GM18502 (cell line): ENCODE measurements around the gene CYP2W1.

ENCODE experiments used
- ATAC-seq: cut with Tn5 transposase; IDR thresholded peaks from one replicate; pipeline ENCODE4 v1.9.1; 2021; ENCODE audit warnings: mild to moderate bottlenecking; ENCODE audit not compliant: unreplicated experiment, poor library complexity

CYP2W1 gene

DNA sequence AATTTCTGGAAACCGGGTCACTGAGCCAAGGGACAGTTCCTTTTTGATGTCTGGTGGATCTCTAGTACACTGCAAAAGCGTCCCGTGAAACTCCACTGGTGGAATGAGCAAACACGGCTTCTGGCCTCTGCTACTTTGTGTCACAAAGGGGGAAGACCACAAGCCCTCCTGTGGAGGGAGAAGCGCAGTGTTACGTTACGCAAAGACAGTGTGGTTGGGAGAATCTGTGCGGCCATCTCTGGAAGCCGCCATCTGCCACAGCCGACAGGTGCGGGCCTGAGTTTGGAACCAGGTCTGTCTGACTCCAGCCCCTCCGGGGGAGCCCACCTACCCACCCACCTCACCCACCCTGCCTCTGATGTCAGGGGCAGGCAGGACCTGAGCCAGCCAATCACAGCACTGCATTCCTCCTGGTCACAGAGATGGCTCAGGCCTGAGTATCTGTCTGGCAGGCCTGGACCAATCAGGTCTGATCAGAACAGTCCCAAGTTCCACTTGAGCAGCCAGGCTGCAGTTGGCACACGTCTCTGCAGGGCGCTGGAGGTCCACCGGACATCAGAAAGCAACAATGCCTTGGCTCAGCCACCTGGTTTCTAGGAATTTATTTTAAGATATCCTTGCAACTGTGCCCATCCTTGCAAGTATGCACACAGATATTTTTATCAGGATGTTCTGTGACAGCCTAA is 3.0 kb upstream of the CYP2W1 start:
- no peak for ATAC-seq

GRCh38 chr7:981793-982510 is 1.0 kb upstream of the CYP2W1 start:
- no peak for ATAC-seq

GRCh38 chr7:982511-983003 is 424 bp upstream of the CYP2W1 start:
- ATAC-seq: no peak

- no peak for ATAC-seq
These were observed 663 bp downstream of the CYP2W1 start for GRCh38 chr7:983616-984071.

DNA sequence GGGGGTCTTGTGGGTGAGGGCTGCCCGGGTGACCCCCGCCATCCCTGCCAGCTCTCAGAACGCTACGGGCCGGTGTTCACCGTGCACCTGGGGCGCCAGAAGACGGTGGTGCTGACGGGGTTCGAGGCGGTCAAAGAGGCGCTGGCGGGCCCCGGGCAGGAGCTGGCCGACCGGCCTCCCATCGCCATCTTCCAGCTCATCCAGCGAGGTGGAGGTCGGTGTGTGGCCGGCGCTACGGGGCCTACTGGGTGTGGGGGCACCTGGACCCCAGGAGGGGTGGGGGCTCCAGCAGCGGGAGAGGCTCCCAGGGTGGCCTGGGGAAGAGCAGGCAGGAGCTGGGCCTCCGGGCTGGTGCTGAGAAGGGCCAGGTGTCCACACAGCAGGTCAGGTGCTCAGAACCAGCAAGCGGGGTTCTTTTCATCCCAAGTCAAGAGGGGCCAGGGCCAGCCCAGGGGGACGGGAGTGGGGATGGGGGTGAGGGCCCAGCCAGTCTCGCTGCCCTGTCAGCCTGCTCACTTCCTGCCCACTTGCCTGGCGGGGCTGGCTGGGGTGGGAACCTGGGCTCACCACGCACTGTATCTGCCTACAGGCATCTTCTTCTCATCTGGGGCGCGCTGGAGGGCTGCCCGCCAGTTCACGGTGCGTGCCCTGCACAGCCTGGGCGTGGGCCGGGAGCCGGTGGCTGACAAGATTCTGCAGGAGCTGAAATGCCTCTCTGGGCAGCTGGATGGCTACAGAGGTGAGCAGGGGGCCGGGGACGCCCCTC is 1.6 kb downstream of the CYP2W1 start:
- ATAC-seq: no peak

DNA sequence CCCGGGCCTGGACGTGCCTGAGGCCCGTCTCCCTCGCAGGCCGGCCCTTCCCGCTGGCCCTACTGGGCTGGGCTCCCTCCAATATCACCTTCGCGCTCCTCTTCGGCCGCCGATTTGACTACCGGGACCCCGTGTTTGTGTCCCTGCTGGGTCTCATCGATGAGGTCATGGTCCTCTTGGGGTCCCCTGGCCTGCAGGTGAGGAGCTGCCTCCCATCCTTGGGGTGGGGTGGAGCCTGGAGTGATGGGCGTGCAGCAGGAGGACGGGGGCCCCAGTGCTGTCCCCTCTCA is 2.1 kb downstream of the CYP2W1 start:
- no peak for ATAC-seq

DNA sequence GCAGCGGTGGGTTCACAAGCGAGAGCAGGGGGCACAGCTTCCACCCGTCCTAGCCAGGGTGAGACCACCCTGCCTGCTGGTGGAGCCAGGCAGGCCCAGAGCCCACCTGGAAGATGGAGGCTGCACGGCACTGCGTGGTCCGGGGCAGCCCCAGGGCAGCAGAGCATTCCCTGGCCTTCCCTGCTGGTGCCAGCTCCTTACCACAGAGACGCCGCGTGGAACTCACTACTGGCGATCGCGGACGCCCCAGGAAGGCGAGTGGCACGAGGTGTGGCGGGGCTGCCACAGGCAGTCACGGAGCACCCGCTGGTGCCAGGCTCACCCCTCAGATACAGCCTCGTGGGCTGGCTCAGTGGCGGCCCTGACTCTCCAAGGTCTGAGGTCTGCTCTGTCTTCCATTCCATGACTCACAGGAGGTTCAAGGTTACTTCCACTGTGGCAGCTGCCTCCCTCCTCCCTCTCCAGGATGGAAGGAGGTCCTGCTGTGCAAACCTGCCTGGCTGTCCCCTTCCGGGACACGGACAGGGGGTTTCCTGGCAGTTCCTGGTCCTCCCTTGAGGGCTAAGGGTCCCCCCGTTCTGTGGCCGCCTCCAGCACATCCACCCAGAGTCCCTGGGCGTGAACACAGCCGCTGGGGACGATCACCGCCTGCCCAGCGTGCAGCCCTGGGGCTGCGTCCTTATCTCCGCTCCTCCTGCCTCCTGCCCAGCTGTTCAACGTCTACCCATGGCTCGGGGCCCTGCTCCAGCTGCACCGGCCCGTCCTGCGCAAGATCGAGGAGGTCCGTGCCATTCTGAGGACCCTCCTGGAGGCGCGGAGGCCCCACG is 3.1 kb downstream of the CYP2W1 start:
- ATAC-seq: no peak

- no peak for ATAC-seq
These were observed 4.1 kb downstream of the CYP2W1 start for GRCh38 chr7:986766-987751.

DNA sequence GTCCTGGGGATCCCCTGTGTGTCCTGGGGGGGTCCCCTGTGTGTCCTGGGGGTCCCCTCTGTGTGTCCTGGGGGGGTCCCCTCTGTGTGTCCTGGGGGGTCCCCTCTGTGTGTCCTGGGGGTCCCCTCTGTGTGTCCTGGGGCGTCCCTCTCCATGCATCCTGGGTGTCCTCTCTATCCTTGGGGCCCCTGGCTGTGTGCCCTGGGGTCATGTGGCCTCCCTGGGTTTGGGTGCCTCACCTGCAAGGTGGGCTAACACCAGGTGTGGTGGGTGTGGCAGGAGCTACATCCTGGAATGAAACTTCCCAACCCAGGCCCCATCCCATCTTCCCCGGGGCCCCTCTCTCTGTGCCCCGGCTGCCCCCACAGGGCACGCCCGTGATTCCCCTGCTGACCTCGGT is 4.9 kb downstream of the CYP2W1 start:
- ATAC-seq: no peak

DNA sequence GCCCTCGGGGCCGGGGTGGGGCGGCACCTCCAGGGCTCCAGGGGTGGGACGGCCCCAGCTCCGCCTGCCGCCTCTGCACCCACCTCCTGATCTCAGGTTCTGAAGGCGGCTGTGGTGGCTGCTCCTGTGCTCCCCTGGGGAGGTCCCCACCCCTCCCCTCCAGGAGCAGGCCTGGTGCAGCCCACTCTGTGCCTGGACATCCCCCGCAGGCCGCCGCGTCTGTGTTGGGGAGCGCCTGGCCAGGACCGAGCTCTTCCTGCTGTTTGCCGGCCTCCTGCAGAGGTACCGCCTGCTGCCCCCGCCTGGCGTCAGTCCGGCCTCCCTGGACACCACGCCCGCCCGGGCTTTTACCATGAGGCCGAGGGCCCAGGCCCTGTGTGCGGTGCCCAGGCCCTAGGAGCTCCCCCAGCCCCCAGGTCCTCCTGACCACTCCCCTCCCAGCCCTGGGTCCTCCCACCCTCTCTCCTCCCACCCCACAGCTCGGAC is 5.5 kb downstream of the CYP2W1 start:
- no peak for ATAC-seq

DNA sequence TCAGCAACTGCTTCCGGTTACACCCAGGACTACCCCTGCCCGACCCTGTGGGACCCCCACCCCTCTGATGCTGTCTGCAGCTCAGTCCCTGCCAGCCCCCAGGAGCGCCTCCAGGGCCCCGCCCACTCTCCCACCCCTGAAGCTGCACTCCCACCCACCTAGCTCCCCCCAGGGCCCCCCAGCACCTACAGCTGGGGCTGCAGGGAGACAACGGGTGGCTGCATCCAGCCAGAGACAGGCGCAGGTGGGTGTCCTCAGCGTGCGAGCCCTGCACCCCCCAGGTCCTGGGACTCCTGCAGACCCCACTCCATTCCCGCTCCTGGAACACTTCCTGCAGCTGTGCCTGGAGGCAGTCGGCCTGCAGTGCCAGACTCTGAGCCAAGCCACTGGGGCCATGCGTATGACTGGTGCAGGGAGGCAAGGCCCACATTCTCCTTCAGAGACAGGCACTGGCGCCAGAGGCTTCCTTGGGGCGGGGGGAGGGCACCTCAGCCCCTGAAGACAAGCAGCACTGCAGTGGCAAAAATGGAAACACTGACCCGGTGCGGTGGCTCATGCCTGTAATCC is 6.1 kb downstream of the CYP2W1 start:
- ATAC-seq: no peak

GRCh38 chr7:990352-990932 is 7.5 kb downstream of the CYP2W1 start:
- no peak for ATAC-seq

- ATAC-seq: no peak
These were observed 8.2 kb downstream of the CYP2W1 start for GRCh38 chr7:990933-991728.

DNA sequence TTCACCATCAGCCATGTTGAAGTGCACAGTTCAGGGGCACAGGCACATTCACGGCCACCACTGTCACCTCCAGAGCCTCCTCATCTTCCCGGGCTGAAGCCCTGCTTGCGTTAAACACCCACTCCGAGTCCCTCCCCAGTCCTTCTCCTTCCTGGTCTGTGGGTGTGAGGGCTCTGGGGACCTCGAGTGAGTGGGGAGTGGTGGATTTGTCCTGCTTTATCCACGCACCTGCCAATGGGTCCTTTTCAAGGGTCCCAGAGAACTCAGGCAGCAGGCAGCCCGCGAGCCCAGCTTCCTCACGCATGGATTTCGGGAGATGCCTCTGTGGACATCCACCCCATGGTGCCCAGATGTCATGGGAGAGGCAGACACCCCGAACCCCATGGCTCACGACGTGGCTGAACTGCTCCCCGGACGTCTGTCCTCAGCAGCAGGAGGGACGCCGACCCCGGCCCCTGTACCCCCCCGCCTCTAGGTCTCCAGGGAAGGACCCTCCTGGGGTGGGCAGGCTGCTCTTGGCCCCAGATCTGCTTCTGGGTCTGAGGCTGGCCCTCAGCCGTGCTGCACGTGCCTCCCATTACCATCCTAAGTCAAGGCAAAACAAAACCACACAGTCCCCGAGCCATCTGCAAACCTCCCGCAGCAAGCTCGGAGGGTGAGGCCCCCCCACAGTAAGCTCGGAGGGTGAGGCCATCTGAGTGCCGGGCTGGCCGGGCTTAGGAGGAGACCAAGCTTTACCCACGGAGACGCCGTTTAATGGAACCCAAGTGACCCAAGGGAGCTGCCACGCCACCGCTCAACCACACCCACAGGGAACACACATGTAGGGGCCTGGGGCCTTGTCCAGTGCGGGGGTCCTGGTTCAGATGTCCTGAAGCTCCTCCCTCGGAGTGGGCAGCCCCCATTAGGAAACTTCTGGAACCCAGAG is 9.0 kb downstream of the CYP2W1 start:
- ATAC-seq: no peak

GRCh38 chr7:992709-993607 is 10.0 kb downstream of the CYP2W1 start:
- peak; percentile 94 for ATAC-seq
